Measurements from ENCODE around the gene ZNF775. TPM values are rescaled to one million over a fixed set of nuclear protein-coding genes. Genes with fewer than 3 reads are reported as not detected.

ZNF775 gene
- polyA plus RNA-seq, 1 experiment: 2.2 TPM

- no peaks in the 10 kb centered on the region for H3K27me3 ChIP-seq (ENCODE audit: control insufficient read depth, insufficient read depth, low read length)
- TF ChIP-seq CTCF (IDR thresholded peaks at IDR 0.05; ENCODE audit: low read depth, low read length): no peak
- no peaks in the 10 kb centered on the region for H3K9me3 ChIP-seq (ENCODE audit: control insufficient read depth, insufficient read depth, low read length)
- ChIA-PET CTCF (interaction anchor here (2.0 kb wide), 1 partner anchor 17 kb away, joined by 4 read pairs; no protein-coding TSS in a partner anchor), POLR2A (no interaction called here)
- H3K4me3 ChIP-seq (ENCODE audit: low read depth, low read length): no peak overlapping the region
- H3K27ac ChIP-seq (ENCODE audit: low read depth, low read length): no peak overlapping the region
- no peak for DNase-seq (ENCODE audit: low read depth, low spot score)
These were observed 5.9 kb upstream of the ZNF775 start for GRCh38 chr7:150373049-150373801.

- Histone ChIP-seq H3K27ac (ENCODE audit: low read depth, low read length) (no peak overlapping the region), H3K4me3 (ENCODE audit: low read depth, low read length) (no peak overlapping the region), H3K9me3 (ENCODE audit: control insufficient read depth, insufficient read depth, low read length) (no peaks in the 10 kb centered on the region), H3K27me3 (ENCODE audit: control insufficient read depth, insufficient read depth, low read length) (no peaks in the 10 kb centered on the region)
- TF ChIP-seq CTCF (IDR thresholded peaks at IDR 0.05; ENCODE audit: low read depth, low read length): no peak
- no peak for DNase-seq (ENCODE audit: low read depth, low spot score)
- ChIA-PET POLR2A (no interaction called here), CTCF (interaction anchor here (2.0 kb wide), 1 partner anchor 18 kb away, joined by 4 read pairs; no protein-coding TSS in a partner anchor)
These were observed 5.1 kb upstream of the ZNF775 start for GRCh38 chr7:150374026-150374425.

DNA sequence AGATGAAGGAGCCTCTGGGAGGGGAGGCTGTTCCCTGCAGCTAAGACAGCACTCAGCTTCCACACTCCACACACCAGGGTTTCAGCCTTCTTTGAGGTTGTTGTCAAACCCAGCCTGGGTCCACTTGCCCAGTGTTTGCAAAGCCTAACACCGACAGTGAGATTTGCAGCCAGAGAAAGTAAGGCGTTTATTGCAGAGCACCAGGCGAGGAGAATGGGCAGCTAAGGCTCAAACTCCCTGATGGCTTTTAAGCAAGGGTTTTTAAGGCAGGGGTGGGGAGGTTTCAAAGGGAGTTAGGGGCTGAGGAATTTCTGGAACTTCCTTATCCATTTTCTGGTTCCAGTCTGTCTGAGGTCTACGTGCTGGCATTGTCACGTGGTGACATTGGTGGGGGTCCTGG is 4.7 kb upstream of the ZNF775 start:
- Histone ChIP-seq H3K27me3 (ENCODE audit: control insufficient read depth, insufficient read depth, low read length) (no peaks in the 10 kb centered on the region), H3K4me3 (ENCODE audit: low read depth, low read length) (no peak overlapping the region), H3K9me3 (ENCODE audit: control insufficient read depth, insufficient read depth, low read length) (no peaks in the 10 kb centered on the region), H3K27ac (ENCODE audit: low read depth, low read length) (no peak overlapping the region)
- ChIA-PET POLR2A (no interaction called here), CTCF (interaction anchor here (2.0 kb wide), 1 partner anchor 18 kb away, joined by 4 read pairs; no protein-coding TSS in a partner anchor)
- TF ChIP-seq CTCF (IDR thresholded peaks at IDR 0.05; ENCODE audit: low read depth, low read length): no peak
- DNase-seq (ENCODE audit: low read depth, low spot score): no peak

GRCh38 chr7:150375662-150376521 is 3.2 kb upstream of the ZNF775 start:
- POLR2A ChIA-PET: no interaction called here
- Histone ChIP-seq H3K4me3 (ENCODE audit: low read depth, low read length) (no peak overlapping the region), H3K27ac (ENCODE audit: low read depth, low read length) (no peak overlapping the region), H3K27me3 (ENCODE audit: control insufficient read depth, insufficient read depth, low read length) (no peaks in the 10 kb centered on the region), H3K9me3 (ENCODE audit: control insufficient read depth, insufficient read depth, low read length) (no peaks in the 10 kb centered on the region)
- CTCF ChIA-PET: no interaction called here
- no peak for TF ChIP-seq CTCF (IDR thresholded peaks at IDR 0.05; ENCODE audit: low read depth, low read length)
- no peak for DNase-seq (ENCODE audit: low read depth, low spot score)

DNA sequence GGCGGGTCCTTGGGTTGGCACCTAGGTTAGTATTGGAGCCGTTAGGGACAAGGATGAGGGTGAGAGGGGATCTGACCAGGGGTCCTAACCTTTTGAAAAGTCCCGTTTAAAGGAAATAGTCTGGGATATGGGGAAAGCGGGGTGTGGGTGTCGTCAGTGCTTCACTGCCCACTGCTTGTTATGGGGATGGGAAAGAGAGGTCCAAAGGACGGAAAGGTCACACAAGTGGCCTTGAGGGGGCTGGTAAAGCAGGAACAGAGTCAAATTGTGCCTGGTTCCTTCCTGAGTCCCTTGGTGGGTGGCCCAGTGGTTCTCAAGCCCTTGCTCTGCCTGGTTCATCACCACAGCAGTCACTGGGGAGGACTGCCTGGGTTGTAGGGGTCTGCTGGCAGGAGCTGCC is 2.6 kb upstream of the ZNF775 start:
- no peak overlapping the region for H3K27ac ChIP-seq (ENCODE audit: low read depth, low read length)
- POLR2A ChIA-PET: no interaction called here
- DNase-seq (ENCODE audit: low read depth, low spot score): no peak
- H3K27me3 ChIP-seq (ENCODE audit: control insufficient read depth, insufficient read depth, low read length): no peaks in the 10 kb centered on the region
- no peaks in the 10 kb centered on the region for H3K9me3 ChIP-seq (ENCODE audit: control insufficient read depth, insufficient read depth, low read length)
- no peak overlapping the region for H3K4me3 ChIP-seq (ENCODE audit: low read depth, low read length)
- no peak for TF ChIP-seq CTCF (IDR thresholded peaks at IDR 0.05; ENCODE audit: low read depth, low read length)
- CTCF ChIA-PET: interaction anchor here (2.2 kb wide), 1 partner anchor 20 kb away, joined by 9 read pairs; no protein-coding TSS in a partner anchor
